GM21515 (cell line): Measurements from ENCODE around the gene MAPK1.
"Not testable (repeated sequence)": the region's sequence is repeated elsewhere in the genome, so short reads cannot be mapped to it uniquely, and the experiment has no call there.

ENCODE experiments used
- ATAC-seq: cut with Tn5 transposase; IDR thresholded peaks from one replicate; pipeline ENCODE4 v1.9.1; 2021; ENCODE audit not compliant: unreplicated experiment

The MAPK1 gene

DNA sequence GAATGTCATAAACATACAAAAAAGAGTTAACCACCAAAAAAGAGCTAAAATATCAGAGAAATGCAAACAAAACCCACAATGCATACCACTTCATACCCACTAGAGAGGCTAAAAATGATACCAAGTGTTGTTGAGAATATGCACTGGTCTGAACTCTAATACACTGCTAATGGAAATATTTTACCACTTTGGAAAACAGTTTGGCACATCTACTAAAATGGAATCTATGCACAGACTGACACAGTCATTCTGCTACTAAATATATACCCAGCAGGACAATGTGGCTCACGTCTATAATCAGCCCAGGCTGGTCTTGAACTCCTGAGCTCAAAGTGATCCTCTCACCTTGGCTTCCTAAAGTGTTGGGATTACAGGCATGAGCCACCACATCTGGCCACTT is 18.0 kb downstream of the MAPK1 start:
- no peak for ATAC-seq

DNA sequence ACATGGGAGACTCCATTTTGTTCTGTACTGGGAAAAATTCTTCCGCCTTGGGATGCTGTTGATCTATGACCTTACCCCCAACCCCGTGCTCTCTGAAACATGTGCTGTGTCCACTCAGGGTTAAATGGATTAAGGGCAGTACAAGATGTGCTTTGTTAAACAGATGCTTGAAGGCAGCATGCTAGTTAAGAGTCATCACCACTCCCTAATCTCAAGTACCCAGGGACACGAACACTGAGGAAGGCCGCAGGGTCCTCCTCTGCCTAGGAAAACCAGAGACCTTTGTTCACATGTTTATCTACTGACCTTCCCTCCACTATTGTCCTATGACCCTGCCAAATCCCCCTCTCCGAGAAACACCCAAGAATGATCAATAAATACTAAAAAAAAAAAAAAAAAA is 19.4 kb downstream of the MAPK1 start:
- not testable (repeated sequence) for ATAC-seq

DNA sequence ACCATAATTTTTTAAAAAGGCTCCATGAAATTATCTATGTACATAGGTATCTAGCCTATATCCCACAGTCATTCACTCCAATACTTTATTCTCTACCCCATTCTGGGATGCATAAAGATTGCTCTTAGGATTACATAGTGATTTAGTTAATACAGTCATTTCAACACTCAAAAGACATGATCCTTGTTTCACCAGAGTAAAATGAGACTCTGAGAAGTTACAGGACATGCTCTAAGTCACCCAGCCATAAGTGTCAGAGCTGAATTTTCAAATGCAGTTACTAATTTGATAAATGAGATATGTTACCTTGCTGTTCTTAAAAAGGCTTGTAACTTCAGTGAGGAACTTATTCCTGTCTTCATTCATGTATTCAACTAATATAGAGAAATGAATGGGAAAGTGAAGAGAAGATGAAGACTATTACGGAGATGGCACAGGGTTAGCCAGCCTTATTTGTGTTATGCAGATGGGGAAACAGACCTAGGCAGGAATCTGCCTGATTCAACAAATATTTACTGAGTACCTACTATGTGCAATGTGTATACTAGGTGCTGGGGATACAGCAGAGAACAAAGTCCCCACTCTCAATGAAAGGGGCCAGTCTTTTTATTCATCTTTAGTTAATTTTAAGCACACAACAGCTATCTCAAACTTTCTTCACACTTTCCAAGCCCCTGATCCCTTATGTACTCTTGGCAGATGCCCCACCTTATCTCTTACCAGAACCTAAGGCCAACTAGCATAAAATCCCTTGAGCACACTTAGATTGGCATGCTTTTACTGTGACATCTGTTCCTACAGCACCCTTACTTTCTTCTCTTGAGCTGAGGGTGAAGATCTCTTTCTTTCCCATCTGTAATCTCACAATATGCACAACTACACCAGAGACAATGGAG is 21.6 kb downstream of the MAPK1 start:
- ATAC-seq: no peak

DNA sequence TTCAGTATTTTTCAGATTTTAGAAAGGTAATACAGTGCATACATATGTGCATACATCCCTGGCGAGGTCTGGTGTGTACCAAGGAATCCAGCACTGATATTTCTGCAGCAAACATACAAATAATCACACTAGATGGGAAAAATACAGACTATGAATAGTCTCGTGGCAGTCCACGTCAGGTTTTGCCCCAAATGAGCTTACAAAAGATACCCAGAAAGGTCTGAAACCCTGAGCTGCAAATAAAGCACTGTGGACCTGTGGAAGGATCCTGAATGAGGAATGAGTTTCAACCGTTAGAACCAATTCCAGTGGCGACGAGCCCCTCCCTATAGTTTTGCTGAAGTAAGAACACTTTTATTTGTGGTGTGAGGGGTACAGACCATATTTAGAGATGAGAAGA is 24.5 kb downstream of the MAPK1 start:
- ATAC-seq: no peak

DNA sequence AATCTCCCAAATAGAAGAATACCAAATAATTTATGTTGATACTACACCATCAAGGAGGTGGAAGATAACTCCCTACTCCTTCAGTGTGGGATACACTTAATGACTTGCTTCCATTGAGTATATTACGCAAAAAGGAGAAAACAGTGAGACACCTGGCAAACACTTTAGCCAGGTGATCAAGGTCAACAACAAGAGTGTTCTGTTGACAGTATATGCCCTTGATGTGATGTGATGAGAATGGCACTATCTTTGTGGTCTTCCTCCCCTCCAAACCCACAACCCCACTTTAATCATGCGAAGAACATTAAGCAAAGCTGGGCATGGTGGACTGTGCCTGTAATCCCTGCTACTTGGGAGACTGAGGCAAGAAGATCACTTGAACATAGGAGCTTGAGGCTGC is 26.0 kb downstream of the MAPK1 start:
- no peak for ATAC-seq

DNA sequence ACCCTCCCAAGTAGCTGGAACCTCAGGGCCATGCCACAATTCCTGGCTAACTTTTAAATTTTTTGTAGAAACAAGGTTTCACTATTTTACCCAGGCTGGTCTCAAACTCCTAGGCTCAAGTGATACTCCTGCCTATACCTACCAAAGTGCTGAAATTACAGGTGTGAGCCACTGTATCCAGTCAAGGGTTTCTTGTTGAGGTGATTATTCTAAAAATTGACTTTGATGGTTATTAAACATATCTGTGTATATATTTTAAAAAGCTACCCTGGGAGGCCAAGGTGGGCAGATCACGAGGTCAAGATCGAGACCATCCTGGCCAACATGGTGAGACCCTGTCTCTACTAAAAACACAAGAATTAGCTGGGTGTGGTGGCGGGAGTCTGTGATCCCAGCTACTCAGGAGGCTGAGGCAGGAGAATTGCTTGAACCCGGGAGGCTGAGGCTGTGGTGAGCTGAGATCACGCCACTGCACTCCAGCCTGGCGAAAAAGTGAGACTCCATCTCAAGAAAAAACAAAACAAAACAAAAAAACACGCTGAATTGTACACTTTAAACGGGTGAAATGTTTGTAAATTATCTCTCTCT is 27.1 kb downstream of the MAPK1 start:
- no peak for ATAC-seq

DNA sequence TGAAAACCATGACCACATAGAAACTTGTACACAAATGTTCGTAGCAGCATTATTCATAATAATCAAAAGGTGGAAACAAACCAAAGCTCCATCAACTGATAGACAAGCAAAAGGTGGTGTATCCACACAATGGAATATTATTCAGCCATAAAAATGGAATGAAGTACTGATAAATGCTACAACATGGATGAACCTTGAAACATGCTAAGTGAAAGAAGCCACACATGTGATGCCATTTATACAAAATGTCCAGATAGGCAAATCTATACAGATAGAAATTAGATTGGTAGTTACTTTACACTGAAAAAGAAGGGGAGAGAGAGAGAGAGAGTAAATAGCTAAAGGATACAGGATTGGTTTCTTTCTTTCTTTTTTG is 27.7 kb downstream of the MAPK1 start:
- ATAC-seq: no peak

DNA sequence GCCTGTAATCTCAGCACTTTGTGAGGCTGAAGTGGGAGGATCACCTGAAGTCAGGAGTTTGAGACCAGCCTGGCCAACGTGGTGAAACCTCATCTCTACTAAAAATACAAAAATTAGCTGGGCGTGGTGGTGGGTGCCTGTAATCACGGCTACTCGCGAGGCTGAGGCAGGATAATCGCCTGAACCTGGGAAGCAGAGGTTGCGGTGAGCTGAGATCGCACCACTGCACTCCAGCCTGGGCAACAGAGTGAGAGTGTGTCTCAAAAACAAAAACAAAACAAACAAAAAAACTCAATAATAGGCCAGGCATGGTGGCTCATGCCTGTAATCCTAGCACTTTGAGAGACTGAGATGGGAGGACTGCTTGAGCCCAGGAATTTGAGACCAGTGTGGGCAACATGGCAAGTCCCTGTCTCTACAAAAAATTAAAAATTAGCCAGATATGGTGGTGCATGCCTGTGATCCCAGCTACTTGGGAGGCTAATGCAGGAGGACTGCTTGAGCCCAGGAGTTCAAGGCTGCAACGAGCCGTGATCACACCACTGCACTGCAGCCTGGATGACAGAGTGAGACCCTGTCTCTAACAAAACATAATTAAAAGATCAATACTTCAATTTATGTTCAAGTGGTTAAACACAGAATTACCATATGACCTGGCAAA is 28.2 kb downstream of the MAPK1 start:
- ATAC-seq: not testable (repeated sequence)

DNA sequence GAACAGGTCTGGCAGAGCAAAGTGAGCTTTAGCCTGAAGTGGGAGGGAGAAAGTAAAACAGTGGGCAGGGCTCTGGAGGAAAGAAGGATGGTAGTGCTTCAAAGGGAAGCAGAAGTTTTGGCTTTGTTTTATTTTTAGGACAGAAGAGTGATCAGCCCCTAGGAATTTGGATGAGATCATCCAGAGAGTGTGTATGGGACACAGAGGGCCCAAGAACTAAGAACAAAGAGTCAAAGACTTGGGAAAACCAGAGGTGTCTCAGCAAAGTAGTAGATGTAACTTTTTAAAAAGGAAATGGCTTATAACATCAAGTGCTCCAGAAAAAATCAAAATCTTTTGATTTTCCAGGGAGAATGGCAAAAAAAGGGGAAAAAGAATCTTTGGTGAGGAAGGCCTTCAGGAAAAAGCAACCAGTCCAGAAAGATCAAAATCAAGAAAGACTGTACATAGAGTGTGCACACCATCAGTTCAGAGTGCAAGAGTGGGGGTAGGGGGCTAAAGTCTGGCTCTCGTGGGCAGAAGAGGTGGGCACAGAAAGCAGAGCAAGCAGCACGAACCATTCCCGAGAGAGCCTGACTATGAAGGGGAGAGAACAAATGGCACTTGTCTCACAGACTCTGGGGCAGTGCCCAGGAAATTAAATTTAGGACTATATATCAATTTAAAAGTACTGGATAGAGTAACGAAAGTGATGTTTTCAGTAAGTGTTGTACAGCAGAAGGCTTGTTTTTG is 30.0 kb downstream of the MAPK1 start:
- no peak for ATAC-seq

DNA sequence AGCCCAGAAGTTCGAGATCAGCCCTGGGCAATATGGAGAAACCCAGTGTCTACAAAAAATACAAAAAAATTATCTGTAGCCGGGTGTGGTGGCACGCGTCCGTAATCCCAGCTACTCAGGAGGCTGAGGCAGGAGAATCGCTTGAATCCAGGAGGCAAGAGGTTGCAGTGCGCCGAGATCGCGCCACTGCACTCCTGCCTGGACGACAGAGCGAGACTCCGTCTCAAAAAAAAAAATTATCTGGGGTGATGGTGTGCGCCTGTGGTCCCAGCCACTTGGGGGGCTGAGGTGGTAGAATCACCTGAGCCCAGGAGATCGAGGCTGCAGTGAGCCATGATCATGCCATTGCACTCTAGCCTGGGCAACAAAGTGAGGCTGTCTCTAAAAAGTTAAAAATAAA is 31.0 kb downstream of the MAPK1 start:
- ATAC-seq: not testable (repeated sequence)

DNA sequence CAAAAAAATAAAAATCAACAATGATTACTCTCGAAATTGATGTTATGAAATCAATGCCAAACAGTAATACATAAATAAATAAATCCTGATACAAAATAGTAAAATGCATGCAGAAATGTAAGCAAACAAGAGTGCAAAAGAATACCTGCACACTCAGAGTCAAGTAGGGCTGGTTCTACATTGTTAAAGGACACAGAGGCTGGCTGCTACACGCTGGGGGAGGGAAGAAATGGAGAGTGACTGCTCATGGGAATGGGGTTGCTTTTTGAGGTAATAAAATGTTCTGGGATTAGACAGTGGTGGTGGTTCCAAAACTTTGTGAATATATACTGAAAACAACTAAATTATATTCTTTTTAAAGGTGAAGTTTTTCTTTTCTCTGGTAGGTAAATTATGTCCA is 32.1 kb downstream of the MAPK1 start:
- ATAC-seq: no peak

DNA sequence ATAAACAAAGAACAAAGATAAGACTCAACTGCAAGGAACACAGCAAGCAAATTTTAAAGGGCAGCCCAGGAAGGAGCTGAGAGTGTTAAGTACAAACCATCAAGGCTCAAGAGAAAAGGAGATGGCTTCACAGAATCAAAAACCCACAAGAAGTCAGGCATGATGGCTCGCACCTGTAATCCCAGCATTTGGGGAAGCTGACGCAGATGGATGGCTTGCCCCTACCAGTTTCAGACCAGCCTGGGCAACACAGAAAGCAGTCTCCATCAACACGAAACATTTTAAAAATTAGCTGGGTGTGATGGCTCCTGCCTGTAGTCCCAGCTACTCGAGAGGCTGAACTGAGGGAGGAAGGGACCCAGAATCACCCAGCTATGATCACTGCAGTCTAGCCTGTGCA is 32.6 kb downstream of the MAPK1 start:
- ATAC-seq: no peak

DNA sequence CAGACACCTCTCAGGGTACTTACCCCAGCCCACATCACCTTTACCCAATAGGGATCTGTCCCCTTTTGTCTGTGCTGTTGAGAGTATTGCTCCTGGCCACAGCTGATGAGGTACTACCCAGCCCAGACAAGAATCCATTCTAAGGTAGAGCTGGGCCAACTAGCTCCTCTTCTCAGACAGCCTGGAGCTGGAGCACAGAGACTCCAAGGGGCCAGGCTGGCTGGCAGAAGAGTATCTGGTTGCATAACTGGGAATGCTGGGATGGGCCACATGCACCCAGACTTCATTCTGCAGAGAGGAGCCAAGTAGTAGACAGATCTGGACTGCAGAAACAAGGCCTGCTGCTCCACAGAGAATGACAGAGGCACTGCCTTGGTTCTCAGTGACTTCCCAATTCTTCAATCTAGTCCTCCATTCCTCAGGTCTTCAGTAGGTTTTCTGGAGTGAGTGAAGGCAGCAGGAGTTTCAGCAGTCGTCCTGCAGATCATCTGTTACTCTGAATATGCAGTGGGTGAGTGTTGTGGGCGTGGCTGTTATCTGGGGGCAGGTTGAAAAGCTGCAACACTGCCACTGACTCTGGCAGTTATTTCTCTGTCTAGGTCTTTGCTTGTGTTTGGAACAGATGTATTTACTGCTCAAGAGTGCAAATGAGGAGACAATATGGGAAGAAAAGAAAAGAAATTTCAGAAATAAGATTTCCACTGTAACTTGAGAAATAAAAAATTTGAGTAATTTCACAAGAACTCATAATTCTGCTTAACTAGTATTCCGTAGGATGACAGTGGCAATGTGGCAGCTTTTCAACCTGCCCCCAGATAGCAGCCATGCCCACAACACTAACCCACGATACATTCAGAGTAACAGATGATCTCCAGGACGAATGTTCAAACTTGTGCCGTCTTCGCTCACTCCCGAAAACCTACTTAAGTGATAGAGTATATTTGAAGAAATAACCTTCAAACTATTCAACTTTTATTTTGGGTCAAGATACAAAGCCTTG is 34.9 kb downstream of the MAPK1 start:
- no peak for ATAC-seq

DNA sequence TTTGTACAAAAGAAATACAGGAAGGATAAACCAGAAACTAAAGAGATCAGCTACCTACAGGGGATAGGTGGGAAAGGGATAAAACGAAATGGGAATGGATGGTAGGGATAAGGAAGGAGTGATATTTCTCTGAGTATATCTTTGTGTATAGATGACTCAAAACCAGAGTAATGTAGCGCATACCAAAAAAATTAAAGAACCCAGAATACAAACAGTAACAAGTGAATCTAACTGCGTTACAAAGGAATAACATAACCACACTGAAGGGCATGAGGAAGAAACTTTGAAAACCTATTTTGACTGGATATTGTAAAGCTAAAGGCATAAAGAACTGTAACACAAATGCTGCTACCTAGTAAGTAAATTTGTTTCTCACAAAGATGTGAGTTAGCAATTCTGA is 37.9 kb downstream of the MAPK1 start:
- no peak for ATAC-seq

DNA sequence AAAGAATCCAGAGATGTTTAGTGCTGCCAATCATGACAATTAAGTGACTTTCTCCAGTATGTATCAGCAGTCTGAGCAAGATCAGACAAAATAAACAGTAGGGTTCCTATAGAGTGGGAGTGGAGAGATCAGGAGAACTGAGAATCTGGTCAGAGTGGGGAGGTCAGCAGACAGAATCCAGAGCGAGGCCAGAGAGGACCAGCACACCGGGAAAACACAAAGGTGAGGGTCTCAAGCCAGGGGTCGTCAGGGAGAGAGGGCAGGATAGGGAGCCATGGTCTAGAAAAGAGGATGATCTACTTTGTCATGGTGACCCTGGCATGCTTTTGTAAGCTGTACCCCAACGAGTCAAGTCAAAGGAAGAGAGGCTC is 39.2 kb downstream of the MAPK1 start:
- ATAC-seq: no peak

DNA sequence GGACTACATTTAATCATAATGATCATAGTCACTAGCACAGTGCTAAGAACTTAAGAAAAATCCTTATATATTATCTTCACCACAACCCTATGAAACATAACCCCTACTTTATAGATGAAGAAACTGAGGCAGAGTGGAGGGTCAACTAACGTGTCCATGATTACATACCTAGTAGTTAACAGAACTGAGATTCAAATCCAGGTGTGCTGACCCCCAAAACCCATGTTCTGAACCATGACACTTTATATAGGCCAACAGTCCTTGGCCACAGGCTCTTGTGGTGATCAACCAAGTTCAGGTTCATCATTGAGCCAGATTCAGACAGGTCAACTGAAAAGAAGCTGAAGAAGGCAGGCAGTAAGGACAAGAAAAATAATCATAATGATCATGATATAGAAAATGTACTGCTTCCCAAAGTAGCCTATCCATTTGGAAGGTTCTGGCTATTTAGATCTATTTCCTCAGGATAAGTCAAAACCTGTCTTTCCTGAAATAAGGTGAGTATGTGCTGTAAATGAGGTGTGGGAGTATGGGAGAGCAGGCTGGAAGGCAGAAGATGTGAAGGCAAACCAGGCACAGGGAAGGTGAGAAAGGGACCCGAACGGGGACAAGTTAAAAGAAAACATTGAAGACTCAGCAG is 39.7 kb downstream of the MAPK1 start:
- no peak for ATAC-seq

DNA sequence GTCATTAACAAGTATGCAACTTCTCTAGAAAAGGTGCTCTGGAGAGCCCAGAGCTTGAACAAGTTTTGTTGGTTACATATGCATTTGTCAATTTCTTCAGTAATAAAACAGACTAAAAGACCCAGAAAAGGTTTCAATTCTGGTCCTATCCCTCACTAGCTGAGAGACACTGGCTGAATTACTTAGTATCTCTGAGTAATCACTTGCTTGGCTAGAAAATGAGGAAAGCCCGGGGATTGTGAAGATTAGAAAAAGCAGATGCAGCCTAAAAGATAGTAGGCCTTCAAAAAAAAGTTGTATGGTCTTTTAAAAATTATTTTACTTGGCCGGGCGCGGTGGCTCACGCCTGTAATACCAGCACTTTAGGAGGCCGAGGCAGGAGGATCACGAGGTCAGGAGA is 41.2 kb downstream of the MAPK1 start:
- ATAC-seq: no peak

DNA sequence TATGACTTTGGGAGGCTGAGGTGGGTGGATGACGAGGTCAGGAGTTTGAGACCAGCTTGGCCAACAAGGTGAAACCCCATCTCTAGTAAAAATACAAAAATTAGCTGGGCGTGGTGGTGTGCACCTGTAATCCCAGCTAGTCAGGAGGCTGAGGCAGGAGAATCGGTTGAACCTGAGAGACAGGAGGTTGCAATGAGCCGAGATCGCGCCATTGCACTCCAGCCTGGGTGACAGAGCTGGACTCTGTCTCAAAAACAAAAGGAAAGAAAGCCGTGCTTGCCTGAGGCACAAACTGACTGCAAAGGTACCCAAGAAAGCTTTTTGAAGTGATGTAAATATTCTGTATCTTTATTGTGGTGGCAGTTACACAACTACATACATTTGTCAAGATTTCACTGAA is 42.5 kb downstream of the MAPK1 start:
- not testable (repeated sequence) for ATAC-seq

DNA sequence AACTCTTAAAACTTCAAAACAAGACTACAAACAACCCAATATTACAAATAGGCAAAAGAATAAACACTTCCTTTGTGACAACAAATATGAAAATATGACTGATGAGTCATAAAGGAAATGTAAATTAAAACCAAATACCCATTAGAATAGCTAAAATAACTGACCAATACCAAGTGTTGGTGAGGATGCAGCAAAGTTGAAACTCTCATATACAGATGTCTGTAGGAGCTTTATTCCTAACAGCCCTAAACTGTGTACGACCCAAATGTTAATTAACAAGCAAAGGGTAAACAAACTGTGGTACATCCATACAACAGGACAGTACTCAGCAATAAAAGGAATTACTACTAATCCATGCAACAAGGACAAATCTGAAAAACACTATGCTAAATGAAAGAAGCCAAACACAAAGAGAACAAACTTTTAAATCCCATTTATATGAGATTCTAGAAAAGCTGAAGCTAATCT is 43.0 kb downstream of the MAPK1 start:
- ATAC-seq: no peak
